NCI-H526 treated with DMSO at 0.1 percent for 48 hours (cell line): ENCODE data around the gene USP48.
A peak's percentile ranks its signal among the peaks of the same experiment; 100 is the strongest.

ENCODE experiments used
- DNase-seq: peaks from one replicate; lab custom pipeline; 2025; lab: John Stamatoyannopoulos, UW

The USP48 gene

GRCh38 chr1:21749109-21749508 lies 33.8 kb downstream of the USP48 start:
- no peak for DNase-seq

GRCh38 chr1:21743476-21743875 lies 39.5 kb downstream of the USP48 start:
- DNase-seq = no peak

DNA sequence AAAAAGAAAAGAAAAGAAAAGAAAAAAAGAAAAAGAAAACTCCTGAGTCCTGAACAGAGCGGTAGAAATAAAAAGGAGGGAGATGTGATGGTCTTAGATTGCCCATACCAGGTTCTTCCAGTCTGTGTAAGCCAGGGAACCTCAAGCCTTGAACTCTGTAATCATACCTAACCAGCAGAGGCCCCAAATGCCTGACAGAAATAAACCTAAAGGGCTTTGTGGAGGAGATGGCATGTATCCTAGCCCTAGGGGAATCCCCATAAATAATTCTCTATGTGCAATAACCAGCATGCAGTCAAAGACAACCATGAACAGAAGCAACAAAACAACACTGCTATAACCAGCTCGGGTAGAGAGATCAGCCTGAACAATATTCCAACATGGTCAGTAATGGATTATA lies 40.4 kb downstream of the USP48 start:
- no peak for DNase-seq

DNA sequence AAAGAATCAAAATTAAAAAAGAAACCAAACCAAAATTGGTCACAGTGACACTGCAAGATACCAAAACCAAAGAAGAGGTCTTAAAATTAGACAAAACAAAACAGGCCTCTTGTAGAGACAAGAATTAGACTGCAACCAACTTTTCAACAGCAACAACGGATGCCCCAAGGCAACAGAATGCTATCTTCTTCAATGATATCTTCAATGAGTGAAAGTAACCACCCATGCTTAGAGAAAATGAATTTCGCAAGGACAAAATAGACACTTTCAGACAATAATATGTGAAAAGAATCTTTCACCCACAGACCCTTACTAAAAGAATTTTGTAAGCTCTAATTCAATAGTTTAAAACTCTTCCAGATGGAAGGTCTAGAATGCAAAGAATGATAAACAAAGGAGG lies 41.7 kb downstream of the USP48 start:
- DNase-seq = no peak

- DNase-seq = no peak
These were observed 46.1 kb downstream of the USP48 start for GRCh38 chr1:21736876-21737275.

- DNase-seq = no peak
These were observed 46.9 kb downstream of the USP48 start for GRCh38 chr1:21736011-21736410.

GRCh38 chr1:21734526-21734925 lies 48.4 kb downstream of the USP48 start:
- no peak for DNase-seq

- DNase-seq = no peak
These were observed 50.3 kb downstream of the USP48 start for GRCh38 chr1:21732664-21733063.

DNA sequence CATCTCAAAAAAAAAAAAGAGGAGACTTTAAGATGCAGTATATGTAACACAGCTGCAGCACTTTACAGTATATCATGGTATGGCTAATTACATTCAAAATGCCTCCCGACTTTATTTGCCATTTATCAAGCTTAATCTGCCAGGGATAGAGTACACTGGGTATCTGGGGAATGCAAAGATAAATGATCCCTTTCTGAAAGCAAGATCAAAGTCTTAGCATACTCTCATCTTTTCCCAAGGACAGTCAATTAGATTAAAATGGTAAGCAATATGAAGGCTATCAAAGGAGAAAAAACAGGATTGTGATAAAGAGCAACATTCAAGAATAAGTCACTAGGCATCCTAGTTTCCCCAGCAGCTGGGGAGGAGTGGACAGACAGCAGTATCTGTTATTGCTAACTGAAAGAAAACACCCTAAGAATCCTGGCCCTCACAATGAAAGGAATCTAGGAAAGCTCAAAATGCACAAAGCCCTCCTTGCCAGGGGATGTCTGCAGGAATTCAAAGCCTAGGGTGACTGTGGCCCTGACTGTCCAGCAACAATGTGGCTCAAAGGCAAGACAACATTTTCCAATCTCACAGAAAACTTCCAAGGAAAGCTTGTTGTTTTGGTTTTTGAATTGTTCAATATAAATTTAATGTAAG lies 57.1 kb downstream of the USP48 start:
- DNase-seq = no peak

DNA sequence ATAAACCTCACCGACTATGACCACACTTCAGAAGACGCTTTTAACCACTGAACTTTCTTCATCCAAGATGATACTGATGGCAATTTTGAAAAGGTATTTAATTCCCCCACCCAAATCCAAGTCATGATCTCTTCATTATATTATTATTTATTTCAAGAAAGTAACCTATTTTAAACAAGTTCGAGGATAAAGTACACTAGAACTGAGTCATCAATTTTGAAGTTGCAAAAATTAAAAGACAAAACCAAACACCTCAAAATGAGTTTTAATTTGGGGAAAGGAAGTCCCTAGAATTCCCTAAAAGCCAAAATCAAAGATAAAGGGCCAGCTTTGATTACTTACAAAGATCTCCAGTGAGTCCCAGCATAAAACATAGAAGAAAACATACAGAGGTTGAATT lies 58.4 kb downstream of the USP48 start:
- no peak for DNase-seq

DNA sequence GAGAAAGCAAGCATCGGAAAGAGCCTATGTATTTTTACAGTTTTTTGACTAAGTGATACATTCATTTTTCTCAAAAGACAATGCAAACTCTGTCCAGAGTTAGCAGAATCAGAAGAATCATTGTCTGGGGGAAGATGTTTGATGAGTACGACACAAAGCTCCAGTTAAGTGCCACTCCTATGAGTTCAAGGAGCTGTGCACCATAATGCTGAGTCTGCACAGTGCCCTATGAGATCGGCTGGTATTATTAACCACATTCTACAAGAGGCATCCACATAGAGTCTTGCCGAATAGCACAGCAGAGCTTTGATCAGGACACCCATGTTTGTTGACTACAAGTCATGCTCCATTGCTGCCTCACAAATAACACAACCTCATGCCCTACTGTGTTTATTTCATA lies 58.9 kb downstream of the USP48 start:
- DNase-seq = no peak

- DNase-seq = no peak
These were observed 61.5 kb downstream of the USP48 start for GRCh38 chr1:21721295-21721985.

DNA sequence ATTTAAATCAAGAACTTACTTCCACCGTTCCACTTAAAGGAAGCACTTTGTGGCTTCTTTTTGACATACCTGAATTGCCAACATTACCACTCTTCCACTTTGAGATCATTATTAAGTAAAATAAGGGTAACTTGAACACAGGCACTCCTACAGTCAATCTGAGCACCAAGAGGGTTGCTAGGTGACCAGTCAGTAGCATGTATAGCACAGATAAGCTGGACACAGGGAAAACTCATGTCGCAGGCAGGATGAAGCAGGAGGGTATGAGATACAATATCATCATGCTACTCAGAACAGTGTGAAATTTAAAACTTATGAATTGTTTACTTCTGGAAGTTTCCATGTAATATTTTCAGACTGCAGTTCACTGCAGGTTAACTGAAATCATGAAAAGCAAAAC lies 66.8 kb downstream of the USP48 start:
- DNase-seq = no peak

- no peak for DNase-seq
These were observed 75.1 kb downstream of the USP48 start for GRCh38 chr1:21707891-21708290.

DNA sequence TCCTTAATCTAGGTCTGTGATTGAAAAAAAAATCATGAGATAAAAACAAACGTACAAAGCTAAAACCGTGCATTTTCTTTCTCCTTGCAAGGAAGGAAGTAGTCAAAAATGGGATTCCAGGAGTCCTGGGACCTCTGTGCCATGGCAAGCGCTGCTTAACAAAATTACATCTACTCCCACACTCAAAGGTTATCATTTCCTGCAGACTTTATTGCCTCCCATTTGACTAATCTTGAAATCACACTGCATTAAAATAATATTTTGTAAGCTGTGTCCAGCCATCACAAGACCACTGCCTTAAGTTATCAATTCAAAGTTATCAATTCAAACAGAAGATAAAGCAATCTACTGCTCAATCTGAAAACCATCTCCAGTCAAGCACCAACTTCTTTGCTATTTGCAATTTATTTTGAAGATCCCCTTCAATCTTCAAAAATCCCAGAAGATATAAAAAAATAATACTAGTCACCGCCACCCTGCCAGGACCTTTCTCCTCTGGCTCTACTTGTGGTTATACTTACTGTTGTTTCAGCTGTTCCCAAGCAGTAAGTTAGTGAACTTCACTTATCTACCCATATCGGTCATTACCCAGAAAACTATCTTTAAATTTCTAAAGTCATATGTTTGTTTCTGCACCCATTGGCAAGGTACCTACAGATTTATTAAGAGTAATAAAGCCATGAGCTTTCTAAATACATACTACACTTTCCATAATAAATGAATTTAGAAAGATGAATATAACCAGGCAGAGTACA lies 75.7 kb downstream of the USP48 start:
- DNase-seq = no peak

GRCh38 chr1:21706151-21706835 lies 76.7 kb downstream of the USP48 start:
- no peak for DNase-seq

- no peak for DNase-seq
These were observed 77.5 kb downstream of the USP48 start for GRCh38 chr1:21705303-21705980.

GRCh38 chr1:21704145-21704544 lies 78.8 kb downstream of the USP48 start:
- DNase-seq = no peak

DNA sequence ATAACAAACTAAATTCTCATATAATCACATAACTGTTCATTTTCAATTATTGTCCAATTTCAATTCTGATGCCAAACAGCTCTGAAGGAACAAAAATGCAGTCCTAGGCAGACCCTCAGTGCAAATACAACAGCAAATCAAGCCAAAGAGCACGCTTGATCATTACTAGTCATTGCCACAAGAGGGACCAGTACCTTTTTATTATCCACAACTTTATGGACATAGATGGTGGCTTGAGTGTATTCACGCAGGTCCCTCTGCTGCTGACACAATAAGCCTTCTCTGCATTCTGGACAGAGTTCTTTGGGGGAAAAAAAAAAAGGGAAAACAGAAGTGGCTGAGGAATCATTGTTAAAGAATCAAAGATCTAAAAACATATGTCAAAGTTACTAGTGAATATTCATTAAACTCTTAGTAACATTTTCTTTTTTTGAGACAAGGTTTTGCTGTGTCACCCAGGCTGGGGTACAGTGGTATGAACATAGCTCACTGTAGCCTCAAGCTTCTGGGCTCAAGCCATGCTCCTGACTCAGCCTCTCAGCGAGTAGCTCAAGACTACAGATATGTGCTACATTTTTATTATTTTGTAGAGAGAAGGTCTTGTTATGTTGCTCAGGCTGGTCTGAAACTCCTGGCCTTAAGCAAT lies 79.5 kb downstream of the USP48 start:
- DNase-seq = peak; percentile 3

GRCh38 chr1:21702780-21703179 lies 80.2 kb downstream of the USP48 start:
- DNase-seq = no peak

GRCh38 chr1:21701401-21701800 lies 81.5 kb downstream of the USP48 start:
- no peak for DNase-seq

DNA sequence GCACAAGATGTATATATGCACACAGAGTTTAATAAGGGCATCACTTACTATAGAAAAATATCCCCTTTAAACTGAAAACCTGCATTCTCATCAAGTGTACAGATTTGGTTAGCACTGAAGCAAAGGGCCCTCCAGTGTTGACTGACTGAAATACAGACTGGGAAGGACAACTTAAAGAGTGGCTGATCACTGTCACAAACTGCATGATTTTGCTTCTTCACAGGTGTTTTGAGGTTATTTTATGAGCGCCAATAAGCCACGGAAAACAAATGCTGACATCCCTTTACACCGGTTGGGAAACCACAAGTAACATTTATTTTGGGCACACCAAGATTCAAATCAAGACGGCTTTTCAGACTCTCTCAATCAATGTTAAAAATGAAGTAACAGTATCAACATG lies 82.9 kb downstream of the USP48 start:
- DNase-seq = no peak
